K562 (cell line): ENCODE data around the gene ANO6.

Experiments
- CHD4 ChIP-seq: fragments of 200-600 bp; sonication (generic); IDR thresholded peaks from 3 replicates; pipeline ENCODE4 v1.6.1; 2012; ENCODE audit warnings: low read depth, mild to moderate bottlenecking, mixed read lengths, low read length, inconsistent platforms; ENCODE audit not compliant: insufficient read depth, insufficient replicate concordance, poor library complexity, severe bottlenecking
- COPS2 ChIP-seq: fragments of 450-650 bp; conservative IDR thresholded peaks from 2 replicates; pipeline ENCODE4 v1.6.1; 2016; ENCODE audit warnings: mild to moderate bottlenecking, moderate library complexity
- CTCF ChIP-seq, 3 experiments: IDR thresholded peaks in 2 of 3; conservative IDR thresholded peaks in 1 of 3; 2 replicates each; pipeline ENCODE4 v1.5.1; 2011 to 2012; ENCODE audit warnings: low read length in 3 of 3, mild to moderate bottlenecking in 3 of 3, control low read depth in 2 of 3, improper control_type of control experiment in 1 of 3, inconsistent platforms in 1 of 3, low read depth in 1 of 3, mixed read lengths in 1 of 3, moderate library complexity in 1 of 3; ENCODE audit not compliant: insufficient read depth in 2 of 3
- DEAF1 ChIP-seq: fragments of 450-650 bp; formaldehyde crosslinking; IDR thresholded peaks from 2 replicates; pipeline ENCODE4 v1.4.0; 2020; ENCODE audit warnings: mild to moderate bottlenecking, moderate library complexity
- EZH2 ChIP-seq: IDR thresholded peaks from 2 replicates; pipeline ENCODE4 v1.6.1; 2012; ENCODE audit warnings: low read depth, mild to moderate bottlenecking, inconsistent platforms, low read length, borderline replicate concordance
- HES1 ChIP-seq: fragments of 450-650 bp; IDR thresholded peaks from 2 replicates; pipeline ENCODE4 v1.6.1; 2016; ENCODE audit warnings: low read depth, mild to moderate bottlenecking, moderate library complexity
- NR2C2 ChIP-seq, 2 experiments: fragments of 200-800 bp in 1 of 2; sonication (Bioruptor generic) in 1 of 2; sonication (generic) in 1 of 2; formaldehyde crosslinking in 1 of 2; IDR thresholded peaks; 2 replicates each; pipeline versions ENCODE4 v1.6.1 to v1.8.0; 2016 to 2022; ENCODE audit warnings: mild to moderate bottlenecking in 1 of 2, missing compliant biosample characterization in 1 of 2, missing genetic modification characterization in 1 of 2, missing genetic modification reagents in 1 of 2
- ZNF23 ChIP-seq: fragments of 250-450 bp; sonication (Bioruptor Pico); IDR thresholded peaks from 2 replicates; pipeline ENCODE4 v1.4.0; 2020; ENCODE audit warnings: mild to moderate bottlenecking
- ZNF347 ChIP-seq: fragments of 450-650 bp; formaldehyde crosslinking; IDR thresholded peaks from 2 replicates; pipeline ENCODE4 v1.4.0; 2020; ENCODE audit warnings: low read depth, mild to moderate bottlenecking, moderate library complexity
- ZNF644 ChIP-seq: fragments of 200-800 bp; sonication (Bioruptor generic); IDR thresholded peaks from 2 replicates; pipeline ENCODE4 v1.6.1; 2016; ENCODE audit warnings: low read depth, missing genetic modification characterization, missing compliant biosample characterization
- ZNF75A ChIP-seq: fragments of 450-650 bp; formaldehyde crosslinking; IDR thresholded peaks from 2 replicates; pipeline ENCODE4 v1.4.0; 2020; ENCODE audit warnings: mild to moderate bottlenecking

- TF ChIP-seq ZNF23 (CRISPR knock-in tag) (no peak), ZNF75A (CRISPR knock-in tag) (no peak), EZH2 (no peak), CTCF (IDR thresholded peaks at IDR 0.05 in 2 of 3, conservative IDR thresholded peaks at IDR 0.05 in 1 of 3; ENCODE audit: insufficient read depth in 2 of 3, low read depth in 1 of 3, low read length in 3 of 3) (no peak), ZNF644 (tag) (no peak), HES1 (no peak), COPS2 (no peak), NR2C2 (CRISPR knock-in tag; IDR thresholded peaks at IDR 0.05) (no peak), NR2C2 (tag; IDR thresholded peaks at IDR 0.05) (no peak), DEAF1 (CRISPR knock-in tag) (no peak), ZNF347 (CRISPR knock-in tag) (no peak), CHD4 (no peak)
These were observed 53.5 kb downstream of the ANO6 start for GRCh38 chr12:45269412-45269751.
